Smooth muscle cell (in vitro differentiated cells): ENCODE results near the gene LPAR2. TPM values are rescaled to one million over a fixed set of nuclear protein-coding genes. Genes with fewer than 3 reads are reported as not detected.

ENCODE experiments used
- DNase-seq: peaks from one replicate; lab custom pipeline; 2025; ENCODE audit not compliant: unreplicated experiment; lab: John Stamatoyannopoulos, UW
- H2AFZ ChIP-seq: fragments of 200-600 bp; sonication (generic); 2 replicates; pipeline ENCODE4 v1.6.0; 2016; ENCODE audit warnings: antibody characterized with exemption, low read depth, mild to moderate bottlenecking
- H3F3A ChIP-seq: fragments of 200-600 bp; sonication (generic); 2 replicates; pipeline ENCODE4 v1.6.0; 2017; ENCODE audit warnings: antibody characterized with exemption, low read depth
- H3K27ac ChIP-seq: fragments of 200-600 bp; sonication (generic); 2 replicates; pipeline ENCODE4 v1.5.1; 2016; ENCODE audit warnings: low read depth, mild to moderate bottlenecking
- H3K27me3 ChIP-seq: fragments of 200-600 bp; sonication (generic); 2 replicates; pipeline ENCODE4 v1.6.1; 2016; ENCODE audit warnings: low read depth, mild to moderate bottlenecking
- H3K36me3 ChIP-seq: fragments of 200-600 bp; sonication (generic); 2 replicates; pipeline ENCODE4 v1.5.1; 2016; ENCODE audit warnings: low read depth
- H3K4me1 ChIP-seq: fragments of 200-600 bp; sonication (generic); 2 replicates; pipeline ENCODE4 v1.5.1; 2016; ENCODE audit warnings: low read depth
- H3K4me2 ChIP-seq: fragments of 200-600 bp; sonication (generic); 2 replicates; pipeline ENCODE4 v1.6.0; 2016; ENCODE audit warnings: mild to moderate bottlenecking
- H3K4me3 ChIP-seq: fragments of 200-600 bp; sonication (generic); 2 replicates; pipeline ENCODE4 v1.5.1; 2016; ENCODE audit warnings: mild to moderate bottlenecking
- H3K79me2 ChIP-seq: fragments of 200-600 bp; sonication (generic); 2 replicates; pipeline ENCODE4 v1.6.0; 2016; ENCODE audit warnings: low read depth, mild to moderate bottlenecking
- H3K9ac ChIP-seq: fragments of 200-600 bp; sonication (generic); 2 replicates; pipeline ENCODE4 v1.6.0; 2016; ENCODE audit warnings: low read depth
- H3K9me3 ChIP-seq: fragments of 200-600 bp; sonication (generic); replicated peaks from 2 replicates; pipeline ENCODE4 v1.5.1; 2016; ENCODE audit warnings: low read depth
- H4K20me1 ChIP-seq: fragments of 200-600 bp; sonication (generic); 2 replicates; pipeline ENCODE4 v1.6.0; 2016; ENCODE audit warnings: low read depth
- CTCF ChIP-seq: fragments of 200-600 bp; sonication (generic); IDR thresholded peaks from 2 replicates; pipeline ENCODE4 v1.5.1; 2017; ENCODE audit warnings: borderline replicate concordance, mild to moderate bottlenecking, antibody characterized with exemption; ENCODE audit not compliant: insufficient read depth, poor library complexity, severe bottlenecking
- WGBS: methylation state at CpG from one replicate; pipeline ENCODE4 v1.1.7; 2016; ENCODE audit warnings: low lambda C conversion rate; 5-methylcytosine and 5-hydroxymethylcytosine counted together
- polyA plus RNA-seq: library from polyadenylated mRNA; unstranded; fragments of >200 nt; fragmentation: Nextera tagmentation; extraction: Ambion mirVana; gene quantifications from 2 replicates; pipeline ENCODE4 v1.2.1, GENCODE V29; 2016
- total RNA-seq: library from RNA; depleted of rRNA; stranded (reverse); fragments of >200 nt; gene quantifications from 2 replicates; pipeline ENCODE4 v1.2.3, GENCODE V29; 2014

LPAR2 gene
- total and polyA plus RNA-seq, 2 experiments from 2014 or later: 13.2 to 20.1 TPM

GRCh38 chr19:19657397-19657783, 29.4 kb upstream of the LPAR2 start:
- WGBS: 76% methylated on average over 10 of the region's 10 CpGs
- no peak for DNase-seq
- no peak for TF ChIP-seq CTCF
- H3K27me3 ChIP-seq: no peaks in the 10 kb centered on the region
- no peak overlapping the region for H2AFZ ChIP-seq
- H3K4me2 ChIP-seq: no peak overlapping the region
- H3F3A ChIP-seq: no peaks in the 10 kb centered on the region
- H3K4me1 ChIP-seq: peaks cover 11% of the 10 kb centered on the region
- H3K9ac ChIP-seq: no peak overlapping the region
- peaks cover 27% of the 10 kb centered on the region for H4K20me1 ChIP-seq
- no peaks in the 10 kb centered on the region for H3K9me3 ChIP-seq
- no peak overlapping the region for H3K27ac ChIP-seq
- no peak overlapping the region for H3K4me3 ChIP-seq
- peaks cover 25% of the 10 kb centered on the region for H3K79me2 ChIP-seq
- H3K36me3 ChIP-seq: no peaks in the 10 kb centered on the region

GRCh38 chr19:19656451-19657396, 28.7 kb upstream of the LPAR2 start:
- WGBS: 98% methylated on average over 33 of the region's 33 CpGs
- Histone ChIP-seq H3K27ac (no peak overlapping the region), H4K20me1 (peaks cover 22% of the 10 kb centered on the region), H2AFZ (no peak overlapping the region), H3K9me3 (no peaks in the 10 kb centered on the region), H3K4me2 (no peak overlapping the region), H3K79me2 (peaks cover 18% of the 10 kb centered on the region), H3K4me3 (no peak overlapping the region), H3K9ac (no peak overlapping the region), H3K27me3 (no peaks in the 10 kb centered on the region), H3F3A (no peaks in the 10 kb centered on the region), H3K36me3 (no peaks in the 10 kb centered on the region), H3K4me1 (peaks cover 4% of the 10 kb centered on the region)
- TF ChIP-seq CTCF: no peak
- DNase-seq: no peak

- H2AFZ ChIP-seq: no peak overlapping the region
- DNase-seq: no peak
- no peak for TF ChIP-seq CTCF
- H3K36me3 ChIP-seq: no peaks in the 10 kb centered on the region
- H4K20me1 ChIP-seq: peaks cover 14% of the 10 kb centered on the region
- no peaks in the 10 kb centered on the region for H3K9me3 ChIP-seq
- H3K27ac ChIP-seq: no peak overlapping the region
- H3K4me1 ChIP-seq: no peaks in the 10 kb centered on the region
- H3K4me3 ChIP-seq: no peak overlapping the region
- WGBS: 97% methylated on average over 25 of the region's 27 CpGs
- H3K9ac ChIP-seq: no peak overlapping the region
- no peaks in the 10 kb centered on the region for H3K27me3 ChIP-seq
- no peak overlapping the region for H3K4me2 ChIP-seq
- H3F3A ChIP-seq: no peaks in the 10 kb centered on the region
- peaks cover 9% of the 10 kb centered on the region for H3K79me2 ChIP-seq
Measured at GRCh38 chr19:19655641-19656343, 27.8 kb upstream of the LPAR2 start.
